EL (cell line): ENCODE results near the gene LRRTM1.

Source experiments
- DNase-seq: peaks from one replicate; pipeline ENCODE4 v3.0.0-alpha.2; 2016

LRRTM1 gene

GRCh38 chr2:80302314-80303005, 2.1 kb downstream of the LRRTM1 start:
- DNase-seq, result no peak

DNA sequence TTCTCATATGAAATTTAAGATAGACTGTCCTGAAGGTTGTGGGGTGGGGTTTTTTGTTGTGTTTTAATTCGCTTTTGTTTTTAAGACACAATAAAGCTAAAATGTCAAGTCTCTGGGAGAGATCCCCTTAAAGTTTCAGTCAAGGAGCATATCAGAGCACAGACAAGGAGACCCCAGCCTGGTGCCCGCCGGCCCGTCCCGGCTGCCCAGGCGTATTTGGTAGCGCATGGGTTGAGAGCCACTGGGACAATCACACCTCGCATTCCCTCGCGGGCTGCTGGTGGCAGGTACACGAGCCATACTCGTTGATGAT, 2.6 kb downstream of the LRRTM1 start:
- DNase-seq, result no peak

- no peak for DNase-seq
These were observed 3.6 kb downstream of the LRRTM1 start for GRCh38 chr2:80300954-80301353.

GRCh38 chr2:80300346-80300745, 4.2 kb downstream of the LRRTM1 start:
- DNase-seq, result no peak

- no peak for DNase-seq
These were observed 4.9 kb downstream of the LRRTM1 start for GRCh38 chr2:80299661-80300060.

- no peak for DNase-seq
These were observed 5.6 kb downstream of the LRRTM1 start for GRCh38 chr2:80298954-80299353.

GRCh38 chr2:80293039-80293438, 11.5 kb downstream of the LRRTM1 start:
- no peak for DNase-seq

DNA sequence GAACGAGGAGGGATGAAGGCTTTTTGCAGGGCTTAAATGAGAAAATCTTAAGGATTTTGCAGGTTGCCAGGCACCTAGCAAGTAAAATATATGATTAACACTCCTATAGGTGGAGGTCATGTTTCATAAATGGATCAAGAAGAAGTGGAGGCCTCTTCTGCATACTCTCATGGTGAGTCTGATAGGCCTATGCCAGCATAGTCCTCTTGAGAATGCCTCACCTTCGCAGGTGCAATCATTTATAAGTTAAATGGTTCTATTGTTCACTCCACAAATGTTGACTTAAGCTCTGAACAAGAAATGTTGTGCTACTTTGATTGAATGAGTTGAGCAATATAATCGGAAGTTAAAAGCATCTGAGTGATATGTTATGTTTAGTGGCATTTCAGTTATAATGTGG, 12.1 kb downstream of the LRRTM1 start:
- no peak for DNase-seq

GRCh38 chr2:80291656-80292055, 12.9 kb downstream of the LRRTM1 start:
- DNase-seq, result no peak

GRCh38 chr2:80288576-80288975, 16.0 kb downstream of the LRRTM1 start:
- DNase-seq, result no peak

- no peak for DNase-seq
These were observed 23.5 kb downstream of the LRRTM1 start for GRCh38 chr2:80281049-80281448.

DNA sequence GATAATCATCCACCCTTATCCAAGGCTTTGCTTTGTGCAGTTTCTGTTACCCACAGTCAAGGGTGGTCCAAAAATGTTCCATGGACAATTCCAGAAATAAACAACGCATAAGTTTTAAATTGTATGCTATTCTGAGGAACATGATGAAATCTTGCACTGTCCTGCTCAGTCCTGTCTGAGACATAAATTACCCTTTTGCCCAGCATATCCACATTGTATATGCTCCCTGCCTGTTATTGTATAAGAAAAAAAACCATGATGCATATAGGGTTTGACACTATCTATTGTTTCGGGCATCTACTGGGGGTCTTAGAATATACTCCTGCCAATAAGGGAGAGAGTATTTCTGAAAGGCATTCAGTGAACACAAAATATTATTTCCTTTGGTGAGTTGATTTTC, 24.0 kb downstream of the LRRTM1 start:
- DNase-seq, result no peak

DNA sequence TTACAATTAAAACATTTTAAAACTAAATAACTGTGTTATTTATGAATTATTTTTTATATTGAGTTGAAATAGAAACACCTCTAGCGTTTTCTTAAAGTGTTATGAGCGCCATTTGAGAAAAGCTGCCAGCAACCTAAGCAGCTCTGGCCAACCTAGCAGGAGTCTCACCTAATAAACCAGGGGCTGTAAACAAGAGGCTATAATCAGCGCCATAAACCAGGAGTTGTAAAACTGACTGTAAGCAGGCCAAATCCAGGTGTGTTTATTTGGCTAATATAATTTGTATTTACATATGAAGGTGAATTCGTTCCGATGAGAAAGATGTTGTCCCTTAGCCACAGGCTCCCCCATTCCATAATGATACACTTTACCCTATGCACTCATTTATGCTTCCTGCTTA, 34.7 kb downstream of the LRRTM1 start:
- no peak for DNase-seq

GRCh38 chr2:80266231-80266630, 38.3 kb downstream of the LRRTM1 start:
- DNase-seq, result no peak

DNA sequence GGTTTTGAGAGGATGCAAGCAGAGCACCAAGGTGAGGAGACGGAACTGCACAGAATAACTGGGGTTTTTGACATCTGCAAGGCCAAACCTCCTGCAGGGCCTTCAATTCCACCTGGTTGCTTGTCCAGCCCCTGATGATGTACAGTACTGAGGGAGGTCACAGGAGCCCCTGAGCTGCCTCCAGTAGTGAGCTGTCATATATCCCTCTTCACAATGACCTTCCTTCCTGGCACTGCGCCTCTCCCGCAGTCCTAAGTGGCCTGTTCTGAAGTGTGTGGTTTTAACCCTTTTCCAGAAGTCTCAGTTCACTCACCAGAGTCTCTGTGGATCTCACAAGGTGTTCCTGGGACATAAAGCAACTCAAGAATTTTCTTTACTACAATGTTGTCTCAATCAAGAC, 45.3 kb downstream of the LRRTM1 start:
- no peak for DNase-seq

GRCh38 chr2:80258793-80259192, 45.8 kb downstream of the LRRTM1 start:
- no peak for DNase-seq

- no peak for DNase-seq
These were observed 46.2 kb downstream of the LRRTM1 start for GRCh38 chr2:80258341-80258740.

DNA sequence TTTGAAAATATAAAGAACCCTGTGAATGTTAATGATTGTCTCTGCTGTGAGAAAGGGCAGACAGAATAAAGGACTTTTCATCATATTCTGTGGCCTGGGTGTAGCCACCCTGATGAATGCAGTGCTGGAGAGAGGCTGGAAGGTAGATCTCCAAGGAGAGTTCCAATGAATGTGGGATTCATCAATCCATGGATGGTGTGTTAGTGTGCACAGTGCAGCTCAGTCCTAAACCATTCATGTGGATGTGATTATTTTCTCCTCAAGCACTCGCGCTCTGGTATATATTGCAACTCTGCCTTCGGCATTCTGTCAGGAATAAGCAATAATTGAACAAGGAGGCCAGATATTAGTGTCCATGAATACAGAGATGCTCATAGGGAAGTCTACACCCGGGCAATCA, 47.1 kb downstream of the LRRTM1 start:
- DNase-seq, result no peak

- DNase-seq, result no peak
These were observed 47.8 kb downstream of the LRRTM1 start for GRCh38 chr2:80256782-80257167.

DNA sequence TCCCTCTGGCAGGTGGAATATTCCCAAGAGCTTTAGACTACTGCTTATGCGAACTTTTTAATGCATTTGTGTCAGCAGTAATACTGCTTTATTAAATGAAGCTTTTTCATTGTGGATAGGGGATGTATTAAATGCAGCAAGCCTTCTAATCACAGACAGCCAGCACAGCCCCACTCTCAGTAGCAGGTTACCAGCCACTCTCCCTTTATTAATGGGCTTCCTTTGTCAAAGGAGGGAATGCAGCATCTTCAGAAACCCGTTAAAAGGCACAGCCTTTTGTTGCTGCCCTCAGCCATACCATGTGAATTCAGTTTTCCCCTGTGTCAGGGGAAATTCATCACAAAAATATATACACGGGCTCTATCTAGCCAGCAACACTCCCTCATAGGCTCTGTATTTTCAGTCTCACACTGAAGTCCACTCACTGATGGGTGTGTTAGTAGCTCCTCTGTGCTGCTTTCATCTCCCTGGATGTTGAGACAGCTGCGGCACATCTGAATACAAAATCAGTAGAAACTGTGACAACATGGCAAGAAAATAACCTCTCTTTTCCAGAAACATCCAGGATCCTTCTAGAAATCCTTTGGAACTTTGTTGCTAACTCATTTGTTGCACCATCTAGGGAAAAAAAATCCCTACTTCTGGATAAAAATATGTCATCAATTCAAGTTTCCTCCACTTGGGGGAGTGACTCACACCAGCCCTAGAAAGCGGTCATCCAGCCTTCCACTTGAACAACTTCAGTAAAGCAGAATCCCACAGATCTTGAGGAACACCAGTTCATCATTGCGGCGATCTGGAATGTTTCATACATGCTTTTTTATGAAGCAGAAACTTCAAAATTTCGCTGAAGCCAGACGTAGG, 48.4 kb downstream of the LRRTM1 start:
- peak; percentile 8 for DNase-seq

- DNase-seq, result no peak
These were observed 52.1 kb downstream of the LRRTM1 start for GRCh38 chr2:80252294-80252986.
